ENCODE measurements around the gene TMEM169. TPM values are rescaled to one million over a fixed set of nuclear protein-coding genes. Genes with fewer than 3 reads are reported as not detected.

The TMEM169 gene, protein sequence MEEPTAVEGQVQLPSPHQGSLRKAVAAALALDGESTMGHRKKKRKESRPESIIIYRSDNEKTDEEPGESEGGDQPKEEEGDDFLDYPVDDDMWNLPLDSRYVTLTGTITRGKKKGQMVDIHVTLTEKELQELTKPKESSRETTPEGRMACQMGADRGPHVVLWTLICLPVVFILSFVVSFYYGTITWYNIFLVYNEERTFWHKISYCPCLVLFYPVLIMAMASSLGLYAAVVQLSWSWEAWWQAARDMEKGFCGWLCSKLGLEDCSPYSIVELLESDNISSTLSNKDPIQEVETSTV
- 29.7 and 34.8 TPM in 2 replicates for total RNA-seq
- long read RNA-seq, transcript TMEM169-204 (3 exons, 1,634 nt) = major isoform, 21 of 48 reads
- long read RNA-seq, transcript TMEM169-201 (3 exons, 3,342 nt) = minor isoform, 5 of 48 reads
- long read RNA-seq, partial matches to known transcripts = 1 of 48 reads
- long read RNA-seq, other reads (novel, unspliced or antisense) = 17 of 48 reads

DNA sequence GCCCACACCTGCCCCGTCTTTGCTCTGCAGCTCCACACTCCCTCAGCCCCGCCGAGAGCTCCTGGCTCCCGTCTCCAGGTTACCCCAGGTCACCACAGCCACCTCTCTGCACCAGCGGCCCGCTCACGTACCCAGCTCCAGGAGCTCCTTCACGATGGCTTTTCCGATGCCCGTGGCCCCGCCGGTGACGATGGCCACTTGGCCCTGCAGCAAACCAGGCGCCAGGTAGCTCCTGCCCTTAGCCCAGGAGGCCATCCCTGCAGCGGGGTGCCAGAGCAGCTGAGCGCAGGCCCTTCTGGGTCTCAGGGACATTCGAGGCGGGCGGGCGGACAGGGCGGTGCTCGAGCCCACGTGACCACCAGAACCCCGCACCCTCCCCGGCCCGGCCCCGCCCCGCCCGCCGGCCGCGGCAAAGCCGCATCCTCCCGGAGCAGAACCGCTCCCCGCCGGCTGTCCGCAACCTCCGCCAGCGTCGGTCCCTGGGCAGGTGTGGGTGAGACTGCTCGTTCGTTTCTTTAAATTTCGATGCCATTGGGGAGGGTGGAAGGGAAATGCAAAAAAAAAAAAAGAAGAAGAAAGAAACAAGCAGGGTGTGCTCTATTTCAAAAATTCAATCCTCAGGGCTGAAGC is at the start of gene TMEM169, which contains the start of gene PECR:
Gene TMEM169 (plus strand): TSS at position 433 of the 630 bp plus-strand sequence. CDS start 14,045 bp downstream, outside the sequence.
Gene PECR (minus strand): TSS at position 323 of the 630 bp plus-strand sequence. CDS start 68 bp downstream, at position 255.
- no peaks in the 10 kb centered on the region for H3K9me3 Mint-ChIP-seq
- DNase-seq (ENCODE audit: low read depth, low spot score) = peak; percentile 68
- TF ChIP-seq CTCF (conservative IDR thresholded peaks at IDR 0.05) = no peak
- H3K4me3 Mint-ChIP-seq = peak within 1 kb of the TSS; percentile 86
- peaks cover 51% of the 10 kb centered on the region for H3K4me1 Mint-ChIP-seq
- H3K27me3 Mint-ChIP-seq (ENCODE audit: low read depth) = no peaks in the 10 kb centered on the region
- H3K36me3 Mint-ChIP-seq (ENCODE audit: low read depth) = peaks cover under 1% of the 10 kb centered on the region
- H3K27ac Mint-ChIP-seq (ENCODE audit: unreplicated experiment) = peak within 1 kb of the TSS; percentile 98

GRCh38 chr2:216031960-216032689 is 49.6 kb upstream of the TMEM169 start:
- H3K4me3 Mint-ChIP-seq = no peak overlapping the region
- peaks cover 3% of the 10 kb centered on the region for H3K36me3 Mint-ChIP-seq (ENCODE audit: low read depth)
- no peak for DNase-seq (ENCODE audit: low read depth, low spot score)
- peaks cover 22% of the 10 kb centered on the region for H3K4me1 Mint-ChIP-seq
- no peak overlapping the region for H3K27ac Mint-ChIP-seq (ENCODE audit: unreplicated experiment)
- H3K27me3 Mint-ChIP-seq (ENCODE audit: low read depth) = no peaks in the 10 kb centered on the region
- H3K9me3 Mint-ChIP-seq = no peaks in the 10 kb centered on the region
- TF ChIP-seq CTCF (conservative IDR thresholded peaks at IDR 0.05) = no peak

DNA sequence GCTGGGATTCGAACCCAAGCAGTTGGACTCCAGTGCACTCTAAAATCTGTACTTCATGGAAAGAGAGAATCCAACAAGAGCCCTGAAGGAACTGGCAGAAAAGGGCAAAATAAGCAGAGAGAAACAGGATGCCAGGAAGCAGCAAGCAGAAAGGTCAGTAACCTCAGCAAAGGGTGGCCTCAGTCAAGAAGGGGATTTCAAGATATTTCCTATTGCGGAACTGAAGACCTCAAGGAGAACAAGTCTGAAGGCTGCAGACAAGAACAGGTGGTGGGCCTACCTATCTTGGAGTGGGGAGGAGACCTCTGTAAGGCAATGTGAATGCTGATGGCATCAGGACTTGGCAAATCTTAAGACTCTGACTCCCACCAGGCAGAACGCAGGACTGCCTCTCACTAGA is 48.3 kb upstream of the TMEM169 start:
- Mint-ChIP-seq H3K36me3 (ENCODE audit: low read depth) (peaks cover 3% of the 10 kb centered on the region), H3K4me1 (peaks cover 22% of the 10 kb centered on the region), H3K27ac (ENCODE audit: unreplicated experiment) (no peak overlapping the region), H3K9me3 (no peaks in the 10 kb centered on the region), H3K4me3 (no peak overlapping the region), H3K27me3 (ENCODE audit: low read depth) (no peaks in the 10 kb centered on the region)
- TF ChIP-seq CTCF (conservative IDR thresholded peaks at IDR 0.05) = no peak
- DNase-seq (ENCODE audit: low read depth, low spot score) = no peak

GRCh38 chr2:216034065-216034464 is 47.7 kb upstream of the TMEM169 start:
- no peak overlapping the region for H3K27ac Mint-ChIP-seq (ENCODE audit: unreplicated experiment)
- H3K4me1 Mint-ChIP-seq = peaks cover 22% of the 10 kb centered on the region
- DNase-seq (ENCODE audit: low read depth, low spot score) = peak; percentile 88
- peaks cover 3% of the 10 kb centered on the region for H3K36me3 Mint-ChIP-seq (ENCODE audit: low read depth)
- TF ChIP-seq CTCF (conservative IDR thresholded peaks at IDR 0.05) = peak; percentile 92
- H3K27me3 Mint-ChIP-seq (ENCODE audit: low read depth) = no peaks in the 10 kb centered on the region
- H3K9me3 Mint-ChIP-seq = no peaks in the 10 kb centered on the region
- no peak overlapping the region for H3K4me3 Mint-ChIP-seq

- Mint-ChIP-seq H3K4me3 (no peak overlapping the region), H3K4me1 (no peaks in the 10 kb centered on the region), H3K9me3 (no peaks in the 10 kb centered on the region), H3K27me3 (ENCODE audit: low read depth) (no peaks in the 10 kb centered on the region), H3K27ac (ENCODE audit: unreplicated experiment) (no peak overlapping the region), H3K36me3 (ENCODE audit: low read depth) (peaks cover 5% of the 10 kb centered on the region)
- DNase-seq (ENCODE audit: low read depth, low spot score) = no peak
- TF ChIP-seq CTCF (conservative IDR thresholded peaks at IDR 0.05) = no peak
Observed at GRCh38 chr2:216039918-216040317, 41.8 kb upstream of the TMEM169 start.

All from neural crest cell (in vitro differentiated cells).